Spleen (tissue), 7 donors: Measurements from ENCODE around the gene SLAMF7.

Source experiments
- CTCF ChIP-seq, 11 experiments: fragments of 200-600 bp in 7 of 11; fragments of 450-650 bp in 4 of 11; sonication (generic) in 4 of 11; IDR thresholded peaks in 8 of 11; conservative IDR thresholded peaks in 3 of 11; 1 replicate in 7 of 11; 2 replicates in 4 of 11; pipeline versions ENCODE4 v1.4.0 to v1.8.0; 2016 to 2021; ENCODE audit warnings: antibody characterized with exemption in 11 of 11, inconsistent platforms in 4 of 11, mild to moderate bottlenecking in 1 of 11
- POLR2AphosphoS5 ChIP-seq, 3 donors: sonication (generic); formaldehyde crosslinking; IDR thresholded peaks; one replicate each; pipeline ENCODE4 v1.5.1; 2017; ENCODE audit warnings: antibody characterized with exemption in 3 of 3
- donor health status: DM: no; HTN: no; CAD: no; lungs with moderate emphysema.
- donor health status: DM: no; HTN: no; CAD: no.
- donor health status: DM: no; HTN: no; CAD: no.

- no peak for TF ChIP-seq CTCF (IDR thresholded peaks at IDR 0.05 in 8 of 11, conservative IDR thresholded peaks at IDR 0.05 in 3 of 11)
- TF ChIP-seq POLR2AphosphoS5 (IDR thresholded peaks at IDR 0.05): no peak
Measured at GRCh38 chr1:160800142-160800541, 61.1 kb downstream of the SLAMF7 start.
